ENCODE measurements around the gene SLC6A7.

SLC6A7 gene

DNA sequence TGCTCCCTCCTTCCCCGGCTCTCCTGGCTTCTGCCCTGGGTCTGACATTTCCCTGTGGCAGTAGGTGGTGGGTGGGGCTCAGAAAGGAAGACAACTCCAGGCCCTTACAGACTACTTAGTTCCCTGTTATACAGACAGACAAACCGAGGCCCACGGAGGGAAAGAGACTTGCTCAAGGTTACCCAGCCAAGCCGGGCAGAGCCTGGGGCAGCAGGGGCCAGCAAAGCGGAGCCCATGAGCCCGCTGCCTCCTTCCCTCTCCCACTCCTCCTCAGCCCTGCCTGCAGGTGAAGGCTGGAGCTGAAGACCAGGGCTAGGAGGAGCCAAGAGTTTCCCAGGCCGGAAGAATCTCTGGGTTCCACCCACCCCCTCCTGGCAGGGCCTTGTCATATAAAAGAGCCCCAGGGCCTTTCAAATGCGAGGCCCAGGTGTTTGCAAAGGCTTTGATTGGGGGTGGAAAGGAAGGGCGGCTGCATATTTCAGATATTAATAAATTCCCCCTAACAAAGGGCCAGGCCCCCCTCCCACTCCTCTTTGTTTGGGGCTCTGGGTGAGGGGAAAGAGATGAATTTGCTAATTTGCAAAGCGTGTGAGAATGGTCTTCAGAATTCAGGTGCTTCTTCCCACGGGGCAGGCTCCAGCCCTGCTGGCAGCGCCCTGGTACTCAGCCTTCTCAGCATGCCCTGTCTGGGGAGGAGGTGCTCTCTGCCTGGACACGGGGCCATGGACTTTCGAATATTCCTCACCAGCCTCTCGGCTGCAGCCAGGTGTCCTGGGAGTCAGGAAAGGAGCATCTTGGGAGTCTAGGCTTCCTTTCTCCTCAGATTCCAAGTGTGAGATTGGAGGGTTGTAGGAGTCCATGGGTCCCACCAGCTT lies 21.5 kb downstream of the SLC6A7 start:
- DNase-seq (ENCODE audit: extremely low read depth, low read depth), result no peak
- TF ChIP-seq, protein P1, sequence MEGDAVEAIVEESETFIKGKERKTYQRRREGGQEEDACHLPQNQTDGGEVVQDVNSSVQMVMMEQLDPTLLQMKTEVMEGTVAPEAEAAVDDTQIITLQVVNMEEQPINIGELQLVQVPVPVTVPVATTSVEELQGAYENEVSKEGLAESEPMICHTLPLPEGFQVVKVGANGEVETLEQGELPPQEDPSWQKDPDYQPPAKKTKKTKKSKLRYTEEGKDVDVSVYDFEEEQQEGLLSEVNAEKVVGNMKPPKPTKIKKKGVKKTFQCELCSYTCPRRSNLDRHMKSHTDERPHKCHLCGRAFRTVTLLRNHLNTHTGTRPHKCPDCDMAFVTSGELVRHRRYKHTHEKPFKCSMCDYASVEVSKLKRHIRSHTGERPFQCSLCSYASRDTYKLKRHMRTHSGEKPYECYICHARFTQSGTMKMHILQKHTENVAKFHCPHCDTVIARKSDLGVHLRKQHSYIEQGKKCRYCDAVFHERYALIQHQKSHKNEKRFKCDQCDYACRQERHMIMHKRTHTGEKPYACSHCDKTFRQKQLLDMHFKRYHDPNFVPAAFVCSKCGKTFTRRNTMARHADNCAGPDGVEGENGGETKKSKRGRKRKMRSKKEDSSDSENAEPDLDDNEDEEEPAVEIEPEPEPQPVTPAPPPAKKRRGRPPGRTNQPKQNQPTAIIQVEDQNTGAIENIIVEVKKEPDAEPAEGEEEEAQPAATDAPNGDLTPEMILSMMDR (IDR thresholded peaks at IDR 0.05; ENCODE audit: low read depth, low read length), result no peak

DNA sequence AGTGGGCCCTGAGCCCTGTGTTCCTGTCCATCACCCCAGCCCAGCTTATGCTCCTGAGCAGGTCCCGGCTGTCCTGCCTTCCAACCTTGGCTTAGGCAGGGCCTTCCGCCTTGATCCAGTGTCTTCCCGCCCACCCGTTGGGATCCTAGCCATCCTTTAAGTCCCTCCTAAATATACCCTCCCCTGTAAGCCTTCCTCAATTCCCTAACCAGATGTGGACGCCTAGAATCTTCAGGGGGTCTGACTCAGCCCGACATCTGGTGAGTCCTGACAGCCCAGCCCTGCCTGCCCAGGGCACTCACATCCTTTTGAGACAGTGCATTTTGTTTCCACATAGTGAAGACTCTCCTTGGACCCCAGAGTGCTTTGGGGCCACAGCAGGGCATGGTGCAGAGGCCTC lies 23.7 kb downstream of the SLC6A7 start:
- TF ChIP-seq, protein P1 (IDR thresholded peaks at IDR 0.05; ENCODE audit: low read depth, low read length), result no peak

GRCh38 chr5:150214289-150214688 lies 24.4 kb downstream of the SLC6A7 start:
- TF ChIP-seq, protein P1 (IDR thresholded peaks at IDR 0.05; ENCODE audit: low read depth, low read length), result peak; percentile 38

More for the DNA sequence above, 23.7 kb downstream of the SLC6A7 start:
- DNase-seq (ENCODE audit: extremely low read depth, low read depth), result no peak

GRCh38 chr5:150215979-150216944 lies 26.4 kb downstream of the SLC6A7 start:
- TF ChIP-seq, protein P1 (IDR thresholded peaks at IDR 0.05; ENCODE audit: low read depth, low read length), result no peak
- no peak for DNase-seq (ENCODE audit: extremely low read depth, low read depth)

More at GRCh38 chr5:150214289-150214688, 24.4 kb downstream of the SLC6A7 start:
- DNase-seq (ENCODE audit: extremely low read depth, low read depth), result no peak

DNA sequence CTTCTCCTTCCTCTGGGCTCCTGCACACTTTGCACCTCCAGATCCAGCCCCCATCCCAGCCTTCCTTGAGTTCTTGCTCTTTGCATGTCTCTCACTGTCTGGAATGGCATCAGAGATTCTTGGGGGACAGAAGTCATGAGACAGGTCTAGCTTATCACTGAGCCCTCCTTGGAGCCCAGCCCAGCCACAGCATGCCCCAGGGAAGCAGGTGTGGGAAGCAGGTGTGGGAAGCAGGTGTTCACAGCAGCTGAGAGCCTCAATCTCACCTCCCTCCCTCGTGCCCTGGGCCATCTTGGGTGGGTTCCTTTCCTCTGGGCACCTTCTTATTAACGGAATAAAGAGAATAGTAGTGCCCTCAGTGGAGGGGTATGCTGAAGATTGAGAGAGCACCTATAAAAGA lies 27.2 kb downstream of the SLC6A7 start:
- no peak for DNase-seq (ENCODE audit: extremely low read depth, low read depth)
- TF ChIP-seq, protein P1 (IDR thresholded peaks at IDR 0.05; ENCODE audit: low read depth, low read length), result no peak

DNA sequence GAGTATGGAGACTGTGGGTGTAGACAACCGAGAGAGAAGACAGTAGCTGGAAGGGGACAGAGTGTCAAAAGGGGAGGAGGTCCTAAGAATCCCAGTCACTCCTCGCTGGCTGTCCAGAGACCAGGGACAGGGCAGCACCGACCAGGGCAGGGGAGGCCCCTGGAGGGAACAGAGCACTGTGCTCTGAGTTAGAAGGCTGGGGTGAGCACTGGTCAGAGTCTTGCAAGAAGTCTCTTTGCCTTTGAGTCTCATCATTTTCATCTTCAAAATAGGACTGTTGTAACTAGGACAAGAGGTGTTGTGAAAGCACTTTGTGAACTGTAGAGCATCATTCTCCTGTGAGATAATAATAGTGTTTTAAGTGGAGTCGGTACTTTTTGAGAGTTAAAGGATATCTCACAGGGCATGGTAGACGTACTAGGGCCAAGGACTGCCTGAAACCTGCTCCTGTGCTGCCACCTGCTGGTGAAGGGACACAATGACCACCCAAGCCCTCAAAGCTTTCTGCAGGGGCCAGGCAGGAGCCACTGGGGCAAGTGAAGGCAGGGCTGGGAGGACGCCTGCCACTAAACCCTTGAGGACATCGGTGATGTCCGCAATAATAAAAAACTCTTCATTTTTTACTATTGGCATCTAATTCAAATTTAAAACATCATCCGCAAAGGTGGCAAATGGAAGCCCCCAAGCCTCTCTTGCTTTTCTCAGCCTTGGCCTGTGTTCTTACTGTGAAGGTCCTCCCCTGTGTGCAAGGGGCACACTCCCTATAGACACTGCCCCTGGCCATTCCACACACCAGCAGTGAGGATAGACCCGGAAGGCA lies 28.2 kb downstream of the SLC6A7 start:
- TF ChIP-seq, protein P1 (IDR thresholded peaks at IDR 0.05; ENCODE audit: low read depth, low read length), result peak; percentile 76
- DNase-seq (ENCODE audit: extremely low read depth, low read depth), result peak; percentile 59

Measured in AG09319 (cell line).